Suprapubic skin (tissue), 4 donors: ENCODE data around the gene CHRM2. TPM values are rescaled to one million over a fixed set of nuclear protein-coding genes. Genes with fewer than 3 reads are reported as not detected.

Experiments
- DNase-seq, 2 donors: peaks; one replicate each; pipeline ENCODE4 v3.0.0-alpha.2; 2019; ENCODE audit warnings: low spot score in 2 of 2
- H3K27ac ChIP-seq: fragments of 200-600 bp; sonication (generic); one replicate; pipeline ENCODE4 v1.5.1; 2019
- H3K27me3 ChIP-seq: fragments of 200-600 bp; sonication (generic); one replicate; pipeline ENCODE4 v1.5.1; 2019
- H3K36me3 ChIP-seq: fragments of 200-600 bp; sonication (generic); one replicate; pipeline ENCODE4 v1.5.1; 2019
- H3K4me1 ChIP-seq: fragments of 200-600 bp; sonication (generic); one replicate; pipeline ENCODE4 v1.5.1; 2019
- H3K4me3 ChIP-seq: fragments of 200-600 bp; sonication (generic); one replicate; pipeline ENCODE4 v1.5.1; 2019; ENCODE audit warnings: mild to moderate bottlenecking
- H3K9me3 ChIP-seq: fragments of 200-600 bp; sonication (generic); one replicate; pipeline ENCODE4 v1.5.1; 2019
- CTCF ChIP-seq, 2 donors: fragments of 200-600 bp in 1 of 2; fragments of 450-650 bp in 1 of 2; sonication (generic) in 1 of 2; IDR thresholded peaks; one replicate each; pipeline ENCODE4 v1.5.1; 2016 to 2019; ENCODE audit warnings: antibody characterized with exemption in 2 of 2, mild to moderate bottlenecking in 1 of 2, moderate library complexity in 1 of 2
- EP300 ChIP-seq: sonication (generic); formaldehyde crosslinking; IDR thresholded peaks from one replicate; pipeline ENCODE4 v1.6.1; 2017; ENCODE audit warnings: antibody characterized with exemption
- POLR2A ChIP-seq, 2 donors: fragments of 450-650 bp; IDR thresholded peaks; one replicate each; pipeline ENCODE4 v1.6.1; 2017; ENCODE audit warnings: antibody characterized with exemption in 2 of 2, mild to moderate bottlenecking in 2 of 2, moderate library complexity in 2 of 2
- POLR2AphosphoS5 ChIP-seq, 3 donors: sonication (generic); formaldehyde crosslinking; IDR thresholded peaks; one replicate each; pipeline ENCODE4 v1.6.1; 2017; ENCODE audit warnings: antibody characterized with exemption in 3 of 3
- WGBS: methylation state at CpG from one replicate; pipeline ENCODE4 v1.1.5; 2018; 5-methylcytosine and 5-hydroxymethylcytosine counted together
- total RNA-seq, 4 donors: library from RNA; depleted of rRNA; stranded (reverse); fragments of >200 nt; gene quantifications; one replicate each; pipeline ENCODE4 v1.1.0, GENCODE V29; 2016

CHRM2 gene
- total RNA-seq, 4 donors from 2014 or later, result 0.23 to 0.47 TPM; not detected in 2

DNA sequence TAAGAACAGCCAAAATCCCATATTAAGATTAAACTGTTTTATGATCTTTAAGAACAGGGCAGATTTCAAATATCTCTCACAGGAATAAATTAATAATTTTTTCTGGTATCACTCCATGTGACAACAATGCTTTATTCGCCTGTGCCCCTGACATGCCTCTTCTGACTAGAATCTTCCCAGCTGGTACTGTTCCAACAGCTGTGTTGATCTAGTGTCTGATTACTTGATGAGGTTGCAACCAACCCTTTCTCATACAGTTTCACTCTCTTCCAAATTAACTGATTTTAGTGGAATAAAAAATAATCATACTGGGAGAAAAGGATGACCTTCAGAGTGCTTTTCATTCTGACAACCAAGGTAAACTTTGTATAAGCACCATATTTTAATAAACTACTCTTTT is 151.9 kb downstream of the CHRM2 start:
- WGBS, result 80% methylated on average over 1 of the region's 1 CpG

DNA sequence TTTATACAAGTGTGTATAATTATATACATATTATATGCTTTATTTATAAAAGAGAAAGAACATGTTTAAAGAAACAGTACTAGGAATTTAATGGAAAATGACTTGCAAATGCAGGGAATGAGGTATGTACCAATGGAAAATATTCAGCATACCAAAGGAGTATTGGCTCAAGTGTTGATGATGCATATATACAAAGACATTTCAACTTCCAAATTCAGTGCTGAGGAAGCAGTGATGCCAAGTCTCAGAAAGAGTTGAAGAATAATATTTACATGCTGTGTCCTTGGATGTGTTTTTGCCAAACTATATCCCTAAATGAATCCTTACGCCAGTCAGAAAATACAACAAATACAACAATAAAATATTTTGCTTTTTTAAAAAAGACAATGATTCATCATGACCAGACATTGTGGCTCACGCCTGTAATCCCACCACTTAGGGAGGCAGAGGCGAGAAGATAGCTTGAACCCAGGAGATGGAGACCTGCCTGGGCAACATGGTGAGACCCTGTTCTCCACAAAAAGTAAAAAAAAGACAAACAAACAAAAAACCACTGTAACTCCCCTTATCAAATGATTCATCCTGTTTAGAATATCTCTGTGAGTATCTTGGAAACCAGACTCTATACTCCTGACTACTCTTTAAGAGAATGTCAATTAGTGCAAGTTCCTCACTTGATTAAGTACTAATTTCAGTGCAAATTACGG is 157.2 kb downstream of the CHRM2 start:
- Histone ChIP-seq H3K27me3 (no peaks in the 10 kb centered on the region), H3K4me3 (no peak overlapping the region), H3K36me3 (no peaks in the 10 kb centered on the region), H3K27ac (no peak overlapping the region), H3K4me1 (no peaks in the 10 kb centered on the region), H3K9me3 (no peaks in the 10 kb centered on the region)
- TF ChIP-seq EP300, result peak; percentile 19
- TF ChIP-seq POLR2A (IDR thresholded peaks at IDR 0.05), result no peak
- no peak for TF ChIP-seq CTCF (IDR thresholded peaks at IDR 0.05)
- WGBS, result 80% methylated on average over 4 of the region's 4 CpGs
- DNase-seq, result no peak

More for the DNA sequence above, 151.9 kb downstream of the CHRM2 start:
- Histone ChIP-seq H3K4me1 (no peaks in the 10 kb centered on the region), H3K27me3 (no peaks in the 10 kb centered on the region), H3K9me3 (no peaks in the 10 kb centered on the region), H3K36me3 (no peaks in the 10 kb centered on the region), H3K27ac (no peak overlapping the region), H3K4me3 (no peak overlapping the region)
- TF ChIP-seq POLR2AphosphoS5 (IDR thresholded peaks at IDR 0.05) (no peak), POLR2A (IDR thresholded peaks at IDR 0.05) (no peak)
- DNase-seq, result no peak

- Histone ChIP-seq H3K27me3 (no peaks in the 10 kb centered on the region), H3K4me3 (no peak overlapping the region), H3K36me3 (no peaks in the 10 kb centered on the region), H3K4me1 (no peaks in the 10 kb centered on the region), H3K9me3 (no peaks in the 10 kb centered on the region), H3K27ac (no peak overlapping the region)
- no peak for TF ChIP-seq CTCF (IDR thresholded peaks at IDR 0.05)
- DNase-seq, result no peak
- 75% methylated on average over 1 of the region's 1 CpG for WGBS
These were observed 157.7 kb downstream of the CHRM2 start for GRCh38 chr7:137026176-137026500.

DNA sequence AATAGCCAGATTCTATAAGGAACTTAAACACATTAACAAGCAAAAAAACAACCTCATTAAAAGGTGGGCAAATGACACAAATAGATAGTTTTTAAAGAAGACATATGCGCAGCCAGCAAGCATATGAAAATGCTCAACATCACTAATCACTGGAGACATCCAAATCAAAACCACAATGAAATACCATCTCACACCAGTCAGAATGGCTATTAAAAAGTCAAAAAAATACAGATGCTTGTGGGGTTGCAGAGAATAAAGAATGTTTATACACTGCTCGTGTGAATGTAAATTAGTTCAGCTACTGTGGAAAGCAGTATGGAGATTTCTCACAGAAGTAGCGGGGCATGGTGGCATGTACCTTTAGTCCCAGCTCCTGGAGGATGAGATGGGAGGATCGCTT is 164.0 kb downstream of the CHRM2 start:
- TF ChIP-seq POLR2AphosphoS5 (IDR thresholded peaks at IDR 0.05) (no peak), POLR2A (IDR thresholded peaks at IDR 0.05) (no peak), CTCF (IDR thresholded peaks at IDR 0.05) (no peak), EP300 (no peak)
- 82% methylated on average over 4 of the region's 4 CpGs for WGBS
- Histone ChIP-seq H3K36me3 (no peaks in the 10 kb centered on the region), H3K4me1 (no peaks in the 10 kb centered on the region), H3K9me3 (no peaks in the 10 kb centered on the region), H3K27me3 (no peaks in the 10 kb centered on the region), H3K4me3 (no peak overlapping the region), H3K27ac (no peak overlapping the region)
- DNase-seq, result no peak

DNA sequence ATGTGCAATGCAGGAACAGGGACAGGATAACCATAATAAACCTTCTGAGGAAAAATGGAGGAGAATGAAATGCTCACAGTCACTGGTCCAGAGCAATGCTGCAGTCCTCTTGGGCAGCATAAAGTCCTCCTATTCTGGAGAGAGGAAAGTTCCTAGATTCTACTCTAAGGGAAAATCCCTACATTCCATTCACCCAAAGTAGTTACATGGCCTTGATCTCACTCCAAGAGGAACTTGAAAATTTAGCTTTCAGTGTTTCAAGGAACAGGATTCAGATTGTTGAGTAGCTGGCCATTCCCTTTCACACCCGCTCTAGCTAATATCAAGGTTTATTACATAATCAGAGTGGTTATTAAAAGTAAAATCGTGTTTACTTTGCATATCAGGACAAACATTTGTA is 168.3 kb downstream of the CHRM2 start:
- H3K4me1 ChIP-seq, result no peaks in the 10 kb centered on the region
- DNase-seq, result no peak
- no peak overlapping the region for H3K27ac ChIP-seq
- H3K9me3 ChIP-seq, result no peaks in the 10 kb centered on the region
- no peaks in the 10 kb centered on the region for H3K36me3 ChIP-seq
- H3K27me3 ChIP-seq, result no peaks in the 10 kb centered on the region
- WGBS, result 47% methylated on average over 2 of the region's 2 CpGs
- no peak overlapping the region for H3K4me3 ChIP-seq
- TF ChIP-seq EP300 (no peak), POLR2A (IDR thresholded peaks at IDR 0.05) (no peak), POLR2AphosphoS5 (IDR thresholded peaks at IDR 0.05) (no peak), CTCF (IDR thresholded peaks at IDR 0.05) (no peak)

GRCh38 chr7:137038706-137039105 is 170.3 kb downstream of the CHRM2 start:
- H3K27ac ChIP-seq, result no peak overlapping the region
- H3K27me3 ChIP-seq, result no peaks in the 10 kb centered on the region
- TF ChIP-seq POLR2AphosphoS5 (IDR thresholded peaks at IDR 0.05) (no peak), CTCF (IDR thresholded peaks at IDR 0.05) (no peak), POLR2A (IDR thresholded peaks at IDR 0.05) (no peak), EP300 (no peak)
- DNase-seq, result no peak
- H3K4me3 ChIP-seq, result no peak overlapping the region
- H3K36me3 ChIP-seq, result no peaks in the 10 kb centered on the region
- 59% methylated on average over 2 of the region's 2 CpGs for WGBS
- no peaks in the 10 kb centered on the region for H3K9me3 ChIP-seq
- H3K4me1 ChIP-seq, result no peaks in the 10 kb centered on the region
